GM18499 (cell line): ENCODE results near the gene ARHGAP18.

Experiments used
- ATAC-seq: cut with Tn5 transposase; IDR thresholded peaks from one replicate; pipeline ENCODE4 v1.9.1; 2021; ENCODE audit warnings: moderate number of reproducible peaks; ENCODE audit not compliant: insufficient read depth, unreplicated experiment

ARHGAP18 gene

DNA sequence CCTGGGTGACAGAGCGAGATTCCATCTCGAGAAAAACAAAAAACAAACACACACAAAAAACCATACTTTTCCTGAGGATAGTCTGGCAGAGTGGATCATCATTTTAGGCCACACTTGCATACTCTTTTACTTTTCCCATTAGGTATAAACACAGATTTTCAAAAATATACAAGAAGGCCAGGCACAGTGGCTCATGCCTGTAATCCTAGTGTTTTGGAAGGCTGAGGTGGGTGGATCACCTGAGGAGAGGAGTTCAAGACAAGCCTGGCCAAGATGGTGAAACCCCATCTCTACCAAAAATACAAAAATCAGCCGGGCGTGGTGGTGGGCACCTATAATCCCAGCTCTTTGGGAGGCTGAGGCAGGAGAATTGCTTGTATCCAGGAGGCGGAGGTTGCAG, 85.5 kb downstream of the ARHGAP18 start:
- ATAC-seq, result no peak

GRCh38 chr6:129623008-129623732, 86.8 kb downstream of the ARHGAP18 start:
- ATAC-seq, result peak; percentile 50

DNA sequence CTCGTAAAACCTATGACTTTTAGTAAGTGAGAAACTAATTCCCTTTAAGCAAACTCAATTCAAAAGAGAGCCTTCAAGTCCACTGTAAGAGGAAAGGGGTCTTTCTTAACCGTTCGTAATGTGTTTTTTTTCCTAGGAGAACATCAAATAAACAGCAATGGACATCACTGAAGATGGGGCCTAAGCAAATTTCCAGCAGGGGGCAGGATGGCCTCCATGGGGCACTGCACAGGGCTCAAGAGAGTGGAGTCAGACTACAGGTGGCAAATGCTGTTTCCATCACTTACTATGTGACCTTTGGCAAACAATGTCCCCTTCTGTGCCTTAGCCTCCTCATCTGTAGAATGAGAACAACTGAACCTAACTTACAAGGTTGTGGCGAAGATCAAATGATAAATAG, 88.7 kb downstream of the ARHGAP18 start:
- ATAC-seq, result no peak

GRCh38 chr6:129620234-129620610, 89.8 kb downstream of the ARHGAP18 start:
- ATAC-seq, result no peak

DNA sequence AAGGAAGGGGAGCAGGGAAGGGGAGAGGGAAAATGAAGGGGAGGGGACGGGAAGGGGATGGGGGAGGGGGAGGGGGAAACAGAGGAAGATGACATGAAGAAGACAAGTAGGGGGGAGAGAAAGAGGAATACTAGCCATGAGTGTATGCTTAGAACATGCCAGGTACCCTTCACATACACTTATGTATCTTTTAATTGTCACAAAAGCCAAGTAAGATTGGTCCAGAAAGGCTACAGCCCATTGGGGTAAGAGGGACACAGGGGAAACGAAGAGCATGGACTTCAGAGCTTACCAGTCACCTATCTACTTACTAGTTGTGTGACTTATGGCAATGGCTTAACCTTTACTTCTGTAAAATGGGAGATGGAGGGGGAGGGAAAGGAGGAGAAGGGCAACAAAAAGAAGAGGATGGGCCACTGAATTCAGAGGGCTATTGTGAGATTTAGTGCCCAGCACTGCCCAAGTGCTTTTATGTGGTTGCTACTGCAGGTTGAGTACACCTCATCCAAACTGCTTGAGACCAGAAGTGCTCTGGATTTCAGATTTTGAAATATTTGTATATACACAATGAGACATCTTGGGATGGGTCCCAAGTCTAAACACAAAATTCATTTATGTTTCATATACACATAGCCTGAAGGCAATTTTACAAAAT, 90.3 kb downstream of the ARHGAP18 start:
- no peak for ATAC-seq

- ATAC-seq, result no peak
Measured at GRCh38 chr6:129617986-129618385, 92.0 kb downstream of the ARHGAP18 start.

- ATAC-seq, result no peak
Measured at GRCh38 chr6:129615496-129615895, 94.5 kb downstream of the ARHGAP18 start.

DNA sequence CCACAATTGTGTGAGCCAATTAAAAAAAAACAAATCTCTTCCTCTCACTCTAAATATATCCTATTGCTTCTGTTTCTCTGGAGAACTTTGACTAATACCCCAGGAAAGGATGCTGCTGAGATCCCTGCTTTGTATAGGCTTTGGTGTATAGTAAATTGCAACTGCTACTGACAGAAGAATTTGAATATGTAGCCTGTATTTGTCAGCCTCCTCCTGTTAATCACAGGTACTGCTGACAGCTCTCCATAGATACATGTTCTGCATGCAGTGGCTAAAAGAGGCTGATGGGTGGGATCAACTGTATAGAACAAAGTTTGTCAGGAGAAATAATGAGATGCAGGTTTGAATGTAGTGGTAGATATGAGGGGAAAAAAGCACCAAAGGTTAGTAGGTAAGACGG, 95.0 kb downstream of the ARHGAP18 start:
- ATAC-seq, result no peak

DNA sequence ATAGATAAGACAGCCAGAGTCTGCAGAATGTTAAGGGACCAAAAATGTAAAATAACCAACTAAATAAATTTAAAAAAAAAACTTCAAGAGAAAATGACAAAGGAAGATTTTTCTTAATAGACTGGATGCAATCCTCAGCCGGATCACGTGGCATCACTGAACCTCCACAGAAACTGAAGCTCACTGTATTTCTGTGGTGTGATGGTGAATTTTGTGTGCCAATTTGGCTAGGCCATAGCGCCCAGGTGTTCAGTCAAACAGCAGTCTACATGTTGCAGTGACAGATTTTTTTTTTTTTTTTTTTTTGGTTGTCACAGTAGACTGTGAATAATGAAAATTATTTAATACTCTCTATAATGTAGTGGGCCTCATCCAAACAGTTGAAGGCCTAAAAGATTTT, 95.5 kb downstream of the ARHGAP18 start:
- no peak for ATAC-seq

GRCh38 chr6:129612440-129612839, 97.5 kb downstream of the ARHGAP18 start:
- no peak for ATAC-seq

DNA sequence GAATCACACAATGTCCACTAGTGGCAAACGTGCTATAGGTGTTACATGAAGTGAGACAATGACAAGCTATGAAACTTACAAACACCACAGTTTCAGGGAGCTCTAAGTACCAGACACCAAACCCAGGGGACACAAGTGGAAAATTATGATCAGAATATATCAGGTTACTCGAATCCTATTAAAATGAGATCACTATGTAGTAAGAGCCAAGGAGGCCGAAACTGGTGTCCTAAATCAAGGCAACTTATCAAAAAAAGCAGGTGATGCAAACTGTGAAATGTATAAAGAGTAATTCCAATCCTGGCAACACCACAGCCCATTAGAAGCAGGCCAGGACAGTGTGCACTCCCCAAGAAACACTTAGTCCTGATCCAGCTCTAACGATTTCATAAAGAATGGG, 100.3 kb downstream of the ARHGAP18 start:
- ATAC-seq, result no peak

- ATAC-seq, result no peak
Measured at GRCh38 chr6:129608886-129609537, 101.0 kb downstream of the ARHGAP18 start.

DNA sequence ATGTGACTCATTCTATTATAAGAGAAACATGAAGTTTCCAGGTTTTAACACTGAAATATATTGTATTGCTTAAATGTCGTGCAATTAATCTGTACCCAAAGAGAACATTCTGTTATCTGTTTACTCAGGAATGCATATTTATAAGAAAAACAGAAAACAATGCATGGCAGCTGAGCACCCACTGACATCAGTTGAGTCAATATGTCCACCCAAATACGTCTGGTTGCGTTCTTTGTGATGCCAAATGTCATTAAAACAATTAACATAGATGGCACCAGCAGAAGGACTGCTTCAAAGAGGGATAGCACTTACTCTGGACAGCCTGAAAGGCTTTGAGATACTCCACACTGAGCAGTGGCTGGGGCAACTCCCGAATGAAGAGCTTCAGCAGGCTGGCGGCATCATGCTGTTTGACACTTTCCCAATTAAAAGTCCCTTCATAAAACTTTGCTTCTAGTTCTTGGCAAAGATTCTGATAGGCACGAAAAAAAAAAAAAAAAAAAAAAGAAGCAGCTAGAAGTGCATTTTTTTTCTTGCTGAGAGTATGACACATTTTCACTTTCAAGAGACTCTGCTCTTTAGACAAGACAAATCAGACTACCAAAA, 102.3 kb downstream of the ARHGAP18 start:
- no peak for ATAC-seq

GRCh38 chr6:129606664-129607063, 103.3 kb downstream of the ARHGAP18 start:
- peak; percentile 80 for ATAC-seq

DNA sequence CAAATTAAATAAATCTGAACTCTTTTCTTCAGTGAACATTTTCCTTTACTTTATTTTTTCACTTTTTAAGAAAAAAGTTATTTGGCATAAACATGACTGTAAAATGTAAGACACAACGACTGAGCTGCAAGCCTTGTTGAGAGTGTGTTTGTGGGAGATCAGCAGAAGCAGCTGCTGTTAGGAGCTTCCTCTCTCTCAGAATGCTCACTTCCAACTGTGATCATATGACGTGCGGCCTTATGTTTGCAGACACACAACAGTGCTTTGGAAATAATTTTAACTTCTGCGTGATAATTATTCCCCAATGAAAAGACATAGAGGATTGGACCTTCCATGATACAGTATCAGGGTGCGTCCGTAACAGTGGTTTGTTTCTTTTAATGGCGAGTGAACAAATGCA, 104.0 kb downstream of the ARHGAP18 start:
- ATAC-seq, result no peak

- no peak for ATAC-seq
Measured at GRCh38 chr6:129605095-129605494, 104.9 kb downstream of the ARHGAP18 start.

DNA sequence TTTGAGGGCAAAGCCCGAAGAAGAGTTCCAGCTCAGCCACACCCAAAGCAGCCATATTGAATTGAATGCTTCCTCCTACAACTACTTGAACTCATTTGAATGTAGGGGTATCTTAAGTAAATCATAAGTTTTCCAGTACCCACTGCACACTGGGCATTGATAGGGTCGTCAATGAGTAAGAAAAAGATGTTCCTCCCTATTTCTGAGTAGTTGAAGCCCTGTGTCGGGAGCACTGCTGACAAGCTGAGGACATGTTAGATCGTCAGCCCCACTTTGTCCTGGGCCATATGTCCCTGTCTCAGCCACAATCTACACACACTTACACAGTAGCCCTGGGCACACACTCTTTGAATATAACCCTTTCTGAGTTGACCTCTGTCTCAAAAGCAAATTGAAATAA, 105.7 kb downstream of the ARHGAP18 start:
- ATAC-seq, result no peak

GRCh38 chr6:129603741-129604140, 106.2 kb downstream of the ARHGAP18 start:
- ATAC-seq, result no peak

DNA sequence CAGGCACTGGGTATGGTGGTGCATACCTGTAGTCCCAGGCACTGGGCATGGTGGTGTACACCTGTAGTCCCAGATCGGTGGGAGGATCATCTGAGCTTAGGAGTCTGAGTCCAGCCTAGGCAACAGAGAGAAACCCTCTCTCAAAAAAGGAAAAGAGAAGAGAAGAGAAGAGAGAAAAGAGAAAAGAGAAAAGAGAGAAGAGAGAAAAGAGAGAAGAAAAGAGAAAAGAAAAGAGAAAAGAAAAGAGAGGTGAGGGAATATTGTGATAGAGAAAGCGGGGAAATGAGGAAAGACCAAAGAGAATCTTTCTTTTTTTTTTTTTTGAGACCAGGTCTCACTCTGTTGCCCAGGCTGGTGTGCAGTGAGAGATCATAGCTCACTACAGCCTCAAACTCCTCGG, 108.7 kb downstream of the ARHGAP18 start:
- ATAC-seq, result no peak

- no peak for ATAC-seq
Measured at GRCh38 chr6:129599467-129599866, 110.5 kb downstream of the ARHGAP18 start.
